AG09309 (cell line): Measurements from ENCODE around the gene DNMT1.

Experiments
- DNase-seq: peaks from one replicate; pipeline ENCODE4 v3.0.0-alpha.2; 2010; ENCODE audit warnings: low read depth
- H3K4me3 ChIP-seq: 2 replicates; pipeline ENCODE4 v1.5.1; 2011; ENCODE audit warnings: mild to moderate bottlenecking, low read depth, low read length, moderate library complexity; ENCODE audit not compliant: control insufficient read depth
- CTCF ChIP-seq: IDR thresholded peaks from 2 replicates; pipeline ENCODE4 v1.5.1; 2011; ENCODE audit warnings: mild to moderate bottlenecking, low read depth, low read length, inconsistent platforms; ENCODE audit not compliant: insufficient read depth, control insufficient read depth; ENCODE audit errors: missing control alignments

DNMT1 gene

GRCh38 chr19:10152100-10152499 is 42.7 kb downstream of the DNMT1 start:
- DNase-seq, result no peak
- no peak overlapping the region for H3K4me3 ChIP-seq
- TF ChIP-seq CTCF, result no peak

- H3K4me3 ChIP-seq, result no peak overlapping the region
- TF ChIP-seq CTCF, result no peak
- DNase-seq, result no peak
Observed at GRCh38 chr19:10151521-10151920, 43.2 kb downstream of the DNMT1 start.

GRCh38 chr19:10149427-10149826 is 45.3 kb downstream of the DNMT1 start:
- no peak overlapping the region for H3K4me3 ChIP-seq
- no peak for TF ChIP-seq CTCF
- DNase-seq, result no peak

- TF ChIP-seq CTCF, result no peak
- DNase-seq, result no peak
- H3K4me3 ChIP-seq, result no peak overlapping the region
Observed at GRCh38 chr19:10146142-10146541, 48.6 kb downstream of the DNMT1 start.

GRCh38 chr19:10145031-10145430 is 49.7 kb downstream of the DNMT1 start:
- no peak for DNase-seq
- no peak for TF ChIP-seq CTCF
- no peak overlapping the region for H3K4me3 ChIP-seq

- no peak for TF ChIP-seq CTCF
- DNase-seq, result no peak
- no peak overlapping the region for H3K4me3 ChIP-seq
Observed at GRCh38 chr19:10144361-10144760, 50.4 kb downstream of the DNMT1 start.

- no peak for DNase-seq
- no peak overlapping the region for H3K4me3 ChIP-seq
- TF ChIP-seq CTCF, result no peak
Observed at GRCh38 chr19:10143681-10144080, 51.1 kb downstream of the DNMT1 start.
